Activated naive CD4-positive, alpha-beta T cell treated with anti-CD3 and anti-CD28 coated beads, Interleukin-2, amount 50 U/mL, for 72 hours (primary cell): ENCODE data around the gene WASF3. TPM values are rescaled to one million over a fixed set of nuclear protein-coding genes. Genes with fewer than 3 reads are reported as not detected.

Experiments used
- ATAC-seq, 2 donors: fragments of 150-1000 bp; cut with Tn5 transposase; 2 replicates each; pipeline ENCODE4 v1.10.0; 2021; ENCODE audit warnings: mild to moderate bottlenecking in 2 of 2, moderate library complexity in 2 of 2
- DNase-seq, 2 donors: peaks; one replicate each; pipeline ENCODE4 v3.0.0; 2021 to 2022; ENCODE audit warnings: low spot score in 2 of 2
- H3K27ac Mint-ChIP-seq, 2 donors: one replicate each; pipeline ENCODE4 v1.8.0; 2022; ENCODE audit warnings: mild to moderate bottlenecking in 2 of 2, mixed read lengths in 2 of 2
- H3K36me3 Mint-ChIP-seq, 2 donors: one replicate each; pipeline ENCODE4 v1.8.0; 2022; ENCODE audit warnings: mixed read lengths in 2 of 2
- H3K9me3 Mint-ChIP-seq, 2 donors: one replicate each; pipeline ENCODE4 v1.8.0; 2022; ENCODE audit warnings: mixed read lengths in 2 of 2
- total RNA-seq, 2 donors: library from RNA; stranded (reverse); gene quantifications; one replicate each; pipeline ENCODE4 v1.2.3, GENCODE V29; 2022

Gene WASF3
- total RNA-seq, 2 donors from 2014 or later, result 0.11 to 0.41 TPM

DNA sequence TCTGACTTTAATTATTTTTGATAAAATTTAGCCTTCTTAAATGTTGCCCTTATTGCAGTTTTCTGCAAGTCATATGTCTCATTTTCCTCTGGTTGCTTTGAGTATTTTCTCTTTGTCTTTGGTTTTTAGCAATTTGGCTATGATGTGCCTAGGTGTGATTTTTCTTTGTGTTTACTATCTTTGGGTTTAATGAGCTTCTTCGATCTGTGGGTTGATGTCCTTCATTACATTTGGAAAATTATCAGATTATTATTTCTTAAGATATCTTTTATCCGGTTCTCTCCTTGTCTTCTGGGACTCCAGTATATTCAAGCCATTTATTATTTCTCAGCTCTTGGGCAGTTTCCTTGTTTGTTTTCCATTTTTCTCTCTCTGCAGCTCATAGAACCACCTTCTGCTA lies 39.0 kb downstream of the WASF3 start:
- H3K36me3 Mint-ChIP-seq, result peaks cover 0 to 9% of the 10 kb centered on the region in 2 donors
- ATAC-seq, result no peak

DNA sequence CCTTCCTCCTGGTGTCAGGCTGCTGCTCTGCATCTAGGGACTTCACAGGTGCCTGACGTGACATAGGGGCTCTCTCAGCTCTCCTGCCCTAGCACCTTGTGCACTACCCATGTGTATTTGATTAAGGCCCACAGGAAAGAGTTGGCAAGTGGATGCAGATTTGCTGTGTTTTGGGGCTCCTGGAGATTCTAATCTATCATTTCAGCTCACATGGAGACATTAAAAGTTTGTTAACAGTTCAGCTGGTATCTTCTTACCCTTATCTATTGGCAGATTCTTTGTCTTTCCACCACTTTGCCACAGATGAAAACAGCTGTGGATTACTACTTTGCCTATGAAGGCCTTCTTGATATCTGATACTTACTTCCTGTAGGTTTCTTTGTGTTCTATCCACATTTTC lies 41.9 kb downstream of the WASF3 start:
- peaks cover 7 to 9% of the 10 kb centered on the region in 2 donors for H3K9me3 Mint-ChIP-seq
- DNase-seq (no peak), ATAC-seq (no peak)
- H3K27ac Mint-ChIP-seq, result no peak overlapping the region
- peaks cover 0 to 9% of the 10 kb centered on the region in 2 donors for H3K36me3 Mint-ChIP-seq

More for the DNA sequence above, 39.0 kb downstream of the WASF3 start:
- DNase-seq, result no peak
- H3K9me3 Mint-ChIP-seq, result peaks cover 7 to 9% of the 10 kb centered on the region in 2 donors
- no peak overlapping the region for H3K27ac Mint-ChIP-seq

DNA sequence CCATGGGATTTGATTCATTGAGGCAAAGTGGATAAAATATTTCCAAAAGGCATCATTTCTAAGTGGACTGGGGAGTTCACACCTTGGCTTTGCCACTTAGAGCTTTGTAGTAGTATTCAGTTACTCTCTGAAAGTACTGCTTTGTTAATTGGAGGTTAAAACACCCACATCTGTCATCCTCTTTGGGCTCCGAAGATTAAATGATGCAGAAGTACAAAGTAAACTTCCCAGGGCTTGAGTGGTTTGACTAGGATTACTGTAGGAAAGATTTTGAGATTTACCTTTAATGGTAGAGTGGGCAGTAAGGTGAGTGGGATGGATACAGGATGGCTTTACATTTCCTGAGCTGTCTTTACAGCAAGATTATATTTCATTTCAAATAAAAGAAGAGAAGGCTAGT lies 42.4 kb downstream of the WASF3 start:
- no peak for ATAC-seq
- peaks cover 0 to 9% of the 10 kb centered on the region in 2 donors for H3K36me3 Mint-ChIP-seq
- no peak overlapping the region for H3K27ac Mint-ChIP-seq
- H3K9me3 Mint-ChIP-seq, result peaks cover 7 to 9% of the 10 kb centered on the region in 2 donors
- no peak for DNase-seq

DNA sequence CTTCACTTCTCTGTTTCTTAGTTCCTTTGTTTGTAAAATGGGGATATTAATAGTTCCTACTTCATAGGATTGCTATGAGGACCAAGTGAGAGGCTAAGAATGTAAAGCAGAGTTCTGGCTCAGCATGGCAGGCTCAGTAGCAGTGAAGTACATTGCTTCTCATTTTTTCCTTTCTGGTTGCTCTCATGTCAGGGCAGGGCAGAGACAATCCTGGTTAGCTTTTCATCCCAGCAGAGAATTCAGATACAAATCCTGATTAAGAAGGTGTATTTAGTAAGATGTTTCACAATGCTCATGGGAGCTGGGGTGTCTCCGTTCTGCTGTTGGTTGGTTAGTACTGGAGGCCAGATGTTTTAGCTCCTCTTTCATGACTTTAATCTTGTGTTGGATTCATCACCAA lies 42.9 kb downstream of the WASF3 start:
- DNase-seq (no peak), ATAC-seq (no peak)
- H3K27ac Mint-ChIP-seq, result no peak overlapping the region
- H3K36me3 Mint-ChIP-seq, result peaks cover 0 to 9% of the 10 kb centered on the region in 2 donors
- peaks cover 7 to 9% of the 10 kb centered on the region in 2 donors for H3K9me3 Mint-ChIP-seq

DNA sequence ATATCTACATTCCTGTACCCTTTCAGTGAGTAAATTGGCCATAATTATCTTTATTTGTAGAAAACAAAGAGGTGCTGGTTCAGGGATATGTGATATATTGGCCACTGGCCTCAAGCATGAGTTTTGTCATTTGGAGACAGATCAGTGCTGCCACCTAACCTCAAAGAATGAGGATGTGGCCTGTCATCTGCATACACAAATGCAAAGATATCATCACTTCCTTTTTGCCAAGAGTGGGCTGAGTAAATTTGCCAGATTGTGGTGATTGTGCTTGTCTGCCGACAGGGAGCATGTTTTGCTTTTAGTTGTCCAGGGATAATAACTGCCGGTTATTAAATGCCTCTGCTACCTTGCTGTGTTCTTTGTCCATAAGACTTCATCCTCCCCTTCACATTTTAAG lies 44.2 kb downstream of the WASF3 start:
- Mint-ChIP-seq H3K36me3 (peaks cover 0 to 9% of the 10 kb centered on the region in 2 donors), H3K27ac (no peak overlapping the region), H3K9me3 (peaks cover 4 to 6% of the 10 kb centered on the region in 2 donors)
- DNase-seq, result no peak
- peak; percentile 52 to 56 for ATAC-seq

DNA sequence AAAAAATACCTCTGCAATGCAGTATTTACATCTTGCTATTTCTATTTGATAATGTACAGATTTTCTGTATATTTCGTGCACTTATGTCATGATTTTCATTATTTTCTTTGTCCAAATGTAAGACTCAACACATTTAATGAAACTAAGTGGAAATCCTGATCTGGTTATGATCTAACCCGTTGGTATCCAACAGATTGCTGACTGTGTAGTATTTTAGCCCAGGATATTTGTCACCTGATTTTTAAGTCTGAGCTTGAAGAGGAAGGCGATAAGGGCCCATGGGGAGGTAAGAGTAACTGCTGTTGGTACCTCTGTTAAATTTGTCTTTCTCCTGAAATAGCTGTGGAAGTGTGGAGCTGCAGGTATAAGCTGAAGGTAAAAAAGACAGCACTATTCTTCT lies 45.3 kb downstream of the WASF3 start:
- Mint-ChIP-seq H3K9me3 (peaks cover 0 to 3% of the 10 kb centered on the region in 2 donors), H3K27ac (no peak overlapping the region), H3K36me3 (peaks cover 0 to 8% of the 10 kb centered on the region in 2 donors)
- no peak for DNase-seq
- ATAC-seq, result no peak

DNA sequence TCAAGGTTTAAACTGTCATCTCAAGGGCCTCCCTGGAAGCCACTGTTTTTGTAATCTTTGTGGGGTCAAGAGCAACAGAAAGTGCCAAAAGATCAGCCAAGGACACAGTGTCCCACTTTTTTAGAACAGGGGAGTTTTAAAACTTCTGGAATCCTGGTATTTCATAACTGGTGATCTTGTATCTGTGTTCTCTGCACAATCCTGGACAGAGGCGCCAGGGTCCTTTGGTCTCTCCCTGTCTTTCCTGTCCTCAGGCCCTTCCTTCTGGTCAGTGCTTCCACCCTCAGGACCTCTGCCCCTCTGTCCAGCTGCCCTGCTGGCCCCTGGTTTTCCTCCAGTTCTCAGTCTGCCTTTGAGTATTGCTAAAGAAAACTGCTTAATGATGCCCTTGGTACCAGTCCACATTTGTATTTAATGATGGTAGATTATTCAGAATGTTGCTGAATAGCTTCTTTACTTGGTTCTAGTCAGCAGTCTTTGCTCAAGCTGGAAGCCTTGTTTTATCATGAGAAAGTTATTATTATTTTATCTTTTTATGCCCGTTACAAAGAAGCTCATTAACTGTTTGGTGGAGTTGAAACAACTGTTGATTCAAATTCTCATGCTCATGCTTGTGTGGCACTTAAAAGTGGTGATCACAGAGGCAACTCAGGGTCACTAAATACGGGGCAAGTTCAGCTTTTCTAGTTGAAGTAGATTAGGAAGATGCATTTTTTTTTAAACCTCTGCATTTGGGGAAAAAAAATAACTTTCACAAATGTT lies 47.5 kb downstream of the WASF3 start:
- ATAC-seq, result no peak
- Mint-ChIP-seq H3K36me3 (no peaks in the 10 kb centered on the region), H3K27ac (no peak overlapping the region), H3K9me3 (no peaks in the 10 kb centered on the region)
- DNase-seq, result no peak

DNA sequence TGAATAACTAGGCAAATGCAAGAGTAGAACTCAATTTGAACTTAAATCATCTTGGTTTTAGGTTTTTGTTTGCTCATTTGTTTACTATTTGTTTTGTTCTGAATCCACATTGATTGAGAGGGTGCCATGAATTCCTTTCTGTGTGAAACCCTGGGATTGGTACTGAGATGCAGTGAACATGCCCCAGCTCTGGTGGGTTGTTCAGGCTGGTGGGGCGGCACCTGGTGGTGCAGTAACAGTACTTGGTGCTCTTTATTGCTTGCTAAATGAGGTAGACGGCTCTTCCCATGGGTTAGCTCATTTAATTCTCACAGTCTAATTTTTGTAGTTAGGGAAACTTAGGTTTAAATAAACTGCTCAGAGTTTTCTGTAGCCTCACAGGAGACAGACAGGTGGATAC lies 48.4 kb downstream of the WASF3 start:
- no peaks in the 10 kb centered on the region for H3K36me3 Mint-ChIP-seq
- no peak overlapping the region for H3K27ac Mint-ChIP-seq
- ATAC-seq, result no peak
- no peaks in the 10 kb centered on the region for H3K9me3 Mint-ChIP-seq
- no peak for DNase-seq

DNA sequence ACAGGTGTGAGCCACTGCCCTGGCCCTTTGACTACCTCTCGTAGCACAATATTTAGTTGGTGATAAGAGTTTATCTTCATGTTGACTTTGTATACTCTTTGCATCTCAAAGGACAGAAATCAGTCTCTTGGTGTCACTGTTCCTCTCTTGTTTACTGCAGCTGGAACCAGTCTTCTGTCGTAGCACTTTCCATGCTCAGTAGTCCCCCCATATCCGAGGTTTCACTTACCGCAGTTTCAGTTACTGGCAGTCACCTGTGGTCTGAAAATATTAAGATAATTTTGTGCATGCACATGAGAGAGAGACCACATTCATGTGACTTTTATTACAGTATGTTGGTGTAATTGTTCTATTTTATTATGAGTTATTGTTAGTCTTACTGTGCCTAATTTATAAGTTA lies 49.1 kb downstream of the WASF3 start:
- DNase-seq (no peak), ATAC-seq (no peak)
- Mint-ChIP-seq H3K27ac (no peak overlapping the region), H3K36me3 (no peaks in the 10 kb centered on the region), H3K9me3 (no peaks in the 10 kb centered on the region)

DNA sequence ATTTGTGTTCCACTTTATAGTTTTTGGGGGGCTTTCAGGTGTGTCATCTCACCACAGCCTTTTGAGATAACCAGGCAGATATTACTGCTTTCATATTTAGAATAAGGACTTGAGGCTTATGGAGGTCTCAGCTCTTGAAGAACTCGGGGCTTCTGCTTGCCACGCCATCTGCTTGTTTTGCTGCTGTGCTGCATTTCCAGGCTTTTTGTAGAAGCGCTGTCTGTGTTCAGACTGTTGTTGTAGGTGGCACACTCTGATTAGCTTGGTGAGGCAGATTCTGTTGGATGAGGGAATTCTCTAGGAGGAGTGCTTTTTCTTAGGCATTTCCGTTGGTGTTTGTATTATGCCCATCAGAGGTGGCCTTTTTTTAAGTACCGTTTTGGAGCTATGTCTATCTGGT lies 57.2 kb downstream of the WASF3 start:
- no peak overlapping the region for H3K27ac Mint-ChIP-seq
- no peaks in the 10 kb centered on the region for H3K36me3 Mint-ChIP-seq
- H3K9me3 Mint-ChIP-seq, result no peaks in the 10 kb centered on the region
- DNase-seq, result no peak
- ATAC-seq, result no peak

DNA sequence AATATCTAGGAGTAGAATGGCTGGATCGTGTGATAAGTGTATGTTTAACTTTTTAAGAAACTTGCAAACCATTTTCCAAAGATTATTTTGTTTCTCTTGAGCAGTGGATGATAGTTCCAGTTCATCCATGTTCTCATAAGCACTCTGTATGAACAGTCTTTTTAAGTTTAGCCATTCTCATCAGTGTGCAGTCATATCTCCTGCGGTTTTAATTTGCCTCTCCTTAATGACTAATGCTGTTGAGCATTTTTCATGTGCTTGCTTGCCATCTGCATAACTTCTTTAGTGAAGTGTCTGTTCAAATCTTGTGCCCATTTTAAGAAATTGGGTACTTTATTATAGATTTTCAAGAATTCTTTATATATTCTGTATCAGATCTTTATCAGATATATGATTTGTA lies 58.6 kb downstream of the WASF3 start:
- ATAC-seq, result no peak
- H3K36me3 Mint-ChIP-seq, result no peaks in the 10 kb centered on the region
- DNase-seq, result no peak
- H3K27ac Mint-ChIP-seq, result no peak overlapping the region
- no peaks in the 10 kb centered on the region for H3K9me3 Mint-ChIP-seq

DNA sequence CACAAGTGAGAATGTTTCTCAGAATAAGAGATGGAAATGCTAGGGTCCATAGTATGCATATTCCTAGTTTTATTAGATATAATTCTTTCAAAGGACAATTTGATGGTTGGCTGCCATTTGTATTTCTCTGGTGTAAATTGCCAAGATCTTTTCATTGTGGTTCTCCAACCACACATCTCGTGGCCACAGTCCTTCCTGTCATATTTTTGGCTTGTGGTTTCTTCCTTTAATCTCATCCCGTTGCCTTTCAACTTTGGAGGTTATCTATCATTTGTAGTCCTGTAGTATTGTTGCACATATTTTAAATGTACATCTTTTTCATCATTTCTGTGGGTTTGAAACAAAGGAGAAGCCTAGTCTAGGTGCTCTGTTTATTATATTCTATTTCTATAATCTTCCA lies 61.2 kb downstream of the WASF3 start:
- Mint-ChIP-seq H3K36me3 (peaks cover 7 to 15% of the 10 kb centered on the region in 2 donors), H3K9me3 (peaks cover 5 to 6% of the 10 kb centered on the region in 2 donors), H3K27ac (no peak overlapping the region)
- no peak for DNase-seq
- no peak for ATAC-seq

DNA sequence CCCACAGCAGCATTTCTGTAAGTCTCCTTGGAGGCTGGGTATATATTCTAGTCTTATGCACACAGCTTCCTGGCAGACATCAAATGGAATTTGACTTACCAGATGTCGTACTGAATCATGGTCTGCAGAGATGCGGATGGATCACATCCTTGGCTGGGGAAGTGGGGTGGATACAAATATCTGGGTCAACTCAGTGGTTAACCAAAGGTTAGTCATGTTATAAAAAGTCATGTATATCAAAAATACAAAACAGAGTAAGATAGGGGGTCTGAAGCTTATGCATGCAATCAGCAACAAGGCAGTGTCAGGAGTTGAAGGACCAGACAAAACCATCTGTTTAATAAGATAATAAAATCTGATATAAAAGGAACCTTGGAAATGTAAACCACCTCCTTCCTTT lies 61.9 kb downstream of the WASF3 start:
- Mint-ChIP-seq H3K36me3 (peaks cover 13 to 22% of the 10 kb centered on the region in 2 donors), H3K27ac (no peak overlapping the region), H3K9me3 (peaks cover 12% of the 10 kb centered on the region in 2 donors)
- ATAC-seq (no peak), DNase-seq (no peak)

DNA sequence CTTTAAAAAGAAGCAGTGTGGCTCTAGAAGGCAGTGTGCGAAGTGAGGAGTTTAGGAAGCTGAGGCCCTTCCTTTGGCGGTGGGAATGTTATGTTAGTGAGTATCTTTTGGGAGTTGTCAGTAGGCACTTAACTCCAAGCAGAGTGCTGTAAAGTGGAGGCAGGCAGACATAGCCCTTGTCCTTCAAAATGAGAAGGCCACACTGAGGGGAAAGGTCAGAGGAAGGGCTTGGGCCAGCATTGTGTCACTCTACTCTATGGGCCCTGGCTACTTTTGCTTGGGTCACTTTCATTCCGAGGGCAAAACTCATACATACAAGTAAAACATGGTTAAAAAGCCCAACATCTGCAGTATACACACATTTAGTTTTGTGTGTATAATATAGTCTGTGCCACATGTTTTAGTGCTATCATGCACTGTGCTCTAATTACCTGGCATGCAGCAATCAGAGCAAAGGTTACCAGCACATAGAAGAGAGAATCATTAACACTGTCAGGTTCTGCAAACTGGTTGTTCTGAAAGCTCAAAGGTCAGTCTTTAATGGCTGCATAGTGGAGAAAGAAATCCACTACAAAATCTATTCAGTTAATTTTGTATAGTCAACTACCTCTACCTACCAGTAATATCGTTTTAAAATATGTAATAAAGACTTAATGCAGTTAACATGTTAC lies 64.4 kb downstream of the WASF3 start:
- ATAC-seq, result no peak
- Mint-ChIP-seq H3K9me3 (peaks cover 15 to 22% of the 10 kb centered on the region in 2 donors), H3K36me3 (peaks cover 13 to 24% of the 10 kb centered on the region in 2 donors), H3K27ac (no peak overlapping the region)
- DNase-seq, result no peak

DNA sequence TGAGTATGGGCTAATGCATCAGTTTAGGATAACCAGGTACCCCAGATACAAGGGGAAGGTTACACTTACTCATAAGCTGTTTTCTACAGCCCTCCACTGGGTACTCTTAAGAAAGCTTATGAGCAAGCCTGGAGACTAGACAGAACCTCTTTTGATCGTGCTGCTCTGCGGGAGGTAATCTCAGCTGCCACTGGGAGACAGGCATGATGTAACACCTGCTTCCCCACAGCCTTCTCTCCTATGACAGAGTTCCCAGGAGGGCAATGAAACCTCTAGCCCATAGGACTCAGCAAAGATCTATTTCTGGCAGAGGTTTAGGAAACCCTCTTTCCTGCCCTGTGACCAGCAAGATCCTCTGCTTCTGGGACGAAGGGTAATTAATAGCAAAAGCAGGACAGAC lies 65.6 kb downstream of the WASF3 start:
- Mint-ChIP-seq H3K9me3 (peaks cover 15 to 22% of the 10 kb centered on the region in 2 donors), H3K27ac (no peak overlapping the region), H3K36me3 (peaks cover 13 to 24% of the 10 kb centered on the region in 2 donors)
- ATAC-seq, result no peak
- no peak for DNase-seq

DNA sequence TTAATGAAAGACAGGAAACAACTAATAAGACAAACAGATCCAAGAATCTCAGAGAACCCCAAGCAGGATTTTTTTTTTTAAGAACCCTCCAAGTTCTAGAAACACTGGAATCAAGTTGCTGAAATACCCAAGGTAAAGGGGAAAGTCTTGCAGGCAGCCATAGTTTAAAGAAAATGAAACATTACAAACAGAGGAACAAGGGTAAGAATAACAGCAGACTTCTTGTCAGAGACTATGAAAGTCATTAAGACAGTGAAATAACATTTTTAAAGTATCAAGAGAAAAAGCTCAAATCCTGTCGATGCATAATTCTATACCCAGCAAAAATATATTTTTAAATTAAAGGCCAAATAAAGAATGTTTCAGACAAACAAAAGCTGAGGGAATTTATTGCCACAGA lies 67.1 kb downstream of the WASF3 start:
- DNase-seq (no peak), ATAC-seq (no peak)
- Mint-ChIP-seq H3K27ac (no peak overlapping the region), H3K9me3 (peaks cover 15 to 22% of the 10 kb centered on the region in 2 donors), H3K36me3 (peaks cover 13 to 24% of the 10 kb centered on the region in 2 donors)

DNA sequence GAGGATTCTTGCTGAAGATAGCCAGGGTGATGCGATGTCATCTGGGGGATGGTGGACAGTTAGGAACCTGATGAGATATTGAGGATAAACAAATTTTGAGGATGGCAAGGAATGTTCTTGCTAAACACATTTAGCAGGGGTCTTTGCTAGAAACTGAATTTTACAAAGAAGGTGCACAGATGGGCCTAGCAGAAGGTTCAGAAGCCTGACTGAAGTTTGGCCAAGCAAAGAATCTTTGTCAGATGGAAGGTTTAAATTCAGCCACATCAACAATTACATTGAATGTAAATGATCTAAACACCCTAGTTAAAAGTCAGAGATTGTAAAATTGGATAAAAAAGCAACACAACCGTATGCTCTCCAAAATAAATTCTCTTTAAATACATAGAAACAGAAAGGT lies 68.8 kb downstream of the WASF3 start:
- ATAC-seq (no peak), DNase-seq (no peak)
- Mint-ChIP-seq H3K27ac (no peak overlapping the region), H3K9me3 (peaks cover 15 to 22% of the 10 kb centered on the region in 2 donors), H3K36me3 (peaks cover 13 to 23% of the 10 kb centered on the region in 2 donors)

DNA sequence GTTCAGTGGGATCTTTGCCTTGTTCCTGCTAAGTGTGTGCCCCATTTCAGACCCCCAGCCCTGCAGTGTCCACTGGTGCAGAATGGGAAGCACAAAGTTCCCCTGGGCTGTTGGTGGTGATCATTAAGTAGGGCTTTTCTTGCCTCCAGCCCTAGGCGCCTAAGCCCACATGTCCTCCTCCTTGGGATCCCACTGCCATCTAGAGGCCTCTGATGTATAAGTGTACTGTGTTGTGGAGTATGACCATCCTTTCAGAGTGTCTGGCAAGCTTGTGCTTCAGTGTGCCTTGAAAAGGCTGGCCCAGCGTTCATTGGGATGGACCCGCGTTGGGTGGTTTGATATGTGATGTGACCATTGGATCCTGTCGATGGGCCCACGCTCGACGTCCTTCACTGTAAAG lies 71.2 kb downstream of the WASF3 start:
- H3K9me3 Mint-ChIP-seq, result peaks cover 15 to 16% of the 10 kb centered on the region in 2 donors
- no peak overlapping the region for H3K27ac Mint-ChIP-seq
- ATAC-seq, result no peak
- H3K36me3 Mint-ChIP-seq, result peaks cover 7 to 9% of the 10 kb centered on the region in 2 donors
- peak in 1 of 2 donors; percentile 2 for DNase-seq
